ENCODE measurements around the gene MYO15B. TPM values are rescaled to one million over a fixed set of nuclear protein-coding genes. Genes with fewer than 3 reads are reported as not detected.

Gene MYO15B
- total and polyA plus RNA-seq, 2 of the 13 experiments (the other 11 are each of a cell fraction or from before 2014, with no cell fraction given): 2.8 to 8.1 TPM

DNA sequence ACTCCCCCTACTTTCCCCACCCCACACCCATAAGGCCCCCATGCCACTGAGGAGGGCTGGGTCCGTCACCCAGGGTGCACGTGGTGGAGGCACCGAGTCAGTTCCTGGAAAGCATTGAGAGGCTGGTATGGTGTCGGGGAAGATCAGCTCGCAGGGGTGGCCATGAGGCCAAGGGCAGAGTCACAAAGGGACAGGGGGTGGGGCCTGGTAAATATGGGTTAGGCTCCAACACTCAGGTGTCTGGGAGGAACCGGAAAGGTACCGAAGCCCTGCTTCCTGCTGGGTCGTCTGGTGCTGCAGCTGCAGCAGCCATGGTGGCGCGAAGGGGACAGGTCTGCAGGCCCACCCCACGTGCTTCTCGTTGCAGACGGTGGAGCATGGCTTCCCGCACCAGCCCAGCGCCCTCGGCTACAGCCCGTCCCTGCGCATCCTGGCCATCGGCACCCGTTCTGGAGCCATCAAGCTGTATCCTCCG is 31.9 kb upstream of the MYO15B start (continued):
- TF ChIP-seq HNRNPL (IDR thresholded peaks at IDR 0.05; ENCODE audit: low read depth, low read length): 0 out of 2 replicates have a peak, but pooled peaks have one; percentile 26
- 0 out of 2 replicates have a peak, but pooled peaks have one; percentile 16 for TF ChIP-seq ZNF598 (CRISPR knock-in tag; IDR thresholded peaks at IDR 0.05; ENCODE audit: borderline replicate concordance)
- TF ChIP-seq SKIL (CRISPR knock-in tag; IDR thresholded peaks at IDR 0.05; ENCODE audit: borderline replicate concordance): peak; percentile 95
- peak; percentile 28; the same call in 1 of the 2 replicates for TF ChIP-seq ZNF788 (CRISPR knock-in tag; IDR thresholded peaks at IDR 0.05; ENCODE audit: borderline replicate concordance)
- TF ChIP-seq ELF3 (CRISPR knock-in tag; IDR thresholded peaks at IDR 0.05): peak; percentile 33; the same call in 1 of the 2 replicates
- no peak for TF ChIP-seq FOXP1 (IDR thresholded peaks at IDR 0.05)
- TF ChIP-seq FOXP1 (CRISPR knock-in tag; IDR thresholded peaks at IDR 0.05): peak; percentile 19; the same call in 1 of the 2 replicates
- no peak for TF ChIP-seq HIVEP1 (CRISPR knock-in tag; IDR thresholded peaks at IDR 0.05)
- TF ChIP-seq GATAD1 (CRISPR knock-in tag; IDR thresholded peaks at IDR 0.05): 0 out of 2 replicates have a peak, but pooled peaks have one; percentile 22
- TF ChIP-seq ZNF567 (CRISPR knock-in tag; IDR thresholded peaks at IDR 0.05; ENCODE audit: borderline replicate concordance): no peak
- TF ChIP-seq KDM2A (CRISPR knock-in tag; IDR thresholded peaks at IDR 0.05; ENCODE audit: borderline replicate concordance, low read depth): peak; percentile 23; the same call in 1 of the 2 replicates
- peak; percentile 58; the same call in 1 of the 2 replicates for TF ChIP-seq HNF1B (CRISPR knock-in tag; IDR thresholded peaks at IDR 0.05)
- peak; percentile 67 for TF ChIP-seq FOXA3 (CRISPR knock-in tag; IDR thresholded peaks at IDR 0.05)
- TF ChIP-seq RXRA (CRISPR knock-in tag; IDR thresholded peaks at IDR 0.05): peak; percentile 95
- TF ChIP-seq TRIM22 (IDR thresholded peaks at IDR 0.05): no peak
- TF ChIP-seq MAX (IDR thresholded peaks at IDR 0.05): peak; percentile 44; the same call in 1 of the 2 replicates
- no peak for TF ChIP-seq U2AF1 (optimal IDR thresholded peaks at IDR 0.05; ENCODE audit: low read depth, low read length)
- 0 out of 2 replicates have a peak, but pooled peaks have one; percentile 39 for TF ChIP-seq SOX5 (CRISPR knock-in tag; IDR thresholded peaks at IDR 0.05; ENCODE audit: borderline replicate concordance)
- TF ChIP-seq FIP1L1 (IDR thresholded peaks at IDR 0.05; ENCODE audit: borderline replicate concordance, insufficient read depth, low read depth, low read length): no peak
- peak; percentile 18; the same call in 1 of the 2 replicates for TF ChIP-seq IRF2 (CRISPR knock-in tag; IDR thresholded peaks at IDR 0.05)
- TF ChIP-seq KLF16 (CRISPR knock-in tag; IDR thresholded peaks at IDR 0.05): no peak
- peak; percentile 67 for TF ChIP-seq SAP130 (CRISPR knock-in tag; IDR thresholded peaks at IDR 0.05; ENCODE audit: low read depth)
- no peak for TF ChIP-seq ZNF230 (CRISPR knock-in tag; IDR thresholded peaks at IDR 0.05)
- TF ChIP-seq GMEB2 (CRISPR knock-in tag; IDR thresholded peaks at IDR 0.05; ENCODE audit: low read depth): no peak

All from HepG2 (cell line).